IPS-20b (cell line): ENCODE data around the gene IFNLR1.

Experiments used
- H3K27ac ChIP-seq: one replicate; pipeline ENCODE4 v1.5.1; 2013; ENCODE audit warnings: low read length
- H3K27me3 ChIP-seq: 2 replicates; pipeline ENCODE4 v1.6.1; 2013; ENCODE audit warnings: mild to moderate bottlenecking, low read length, inconsistent platforms; ENCODE audit not compliant: insufficient read depth
- H3K36me3 ChIP-seq: 2 replicates; pipeline ENCODE4 v1.6.1; 2013; ENCODE audit warnings: low read depth, mild to moderate bottlenecking, inconsistent platforms, low read length, moderate library complexity; ENCODE audit not compliant: insufficient read depth
- H3K4me1 ChIP-seq: 2 replicates; pipeline ENCODE4 v1.6.1; 2013; ENCODE audit warnings: mild to moderate bottlenecking, control low read depth, inconsistent platforms, low read length, moderate library complexity; ENCODE audit not compliant: insufficient read depth
- H3K4me3 ChIP-seq: 2 replicates; pipeline ENCODE4 v1.5.1; 2013; ENCODE audit warnings: mild to moderate bottlenecking, low read length, inconsistent platforms
- H3K9ac ChIP-seq: 2 replicates; pipeline ENCODE4 v1.6.1; 2013; ENCODE audit warnings: low read depth, mild to moderate bottlenecking, inconsistent platforms, low read length, moderate library complexity
- H3K9me3 ChIP-seq: 2 replicates; pipeline ENCODE4 v1.6.1; 2013; ENCODE audit warnings: mild to moderate bottlenecking, low read depth, low read length, inconsistent platforms; ENCODE audit not compliant: insufficient read depth

The IFNLR1 gene

DNA sequence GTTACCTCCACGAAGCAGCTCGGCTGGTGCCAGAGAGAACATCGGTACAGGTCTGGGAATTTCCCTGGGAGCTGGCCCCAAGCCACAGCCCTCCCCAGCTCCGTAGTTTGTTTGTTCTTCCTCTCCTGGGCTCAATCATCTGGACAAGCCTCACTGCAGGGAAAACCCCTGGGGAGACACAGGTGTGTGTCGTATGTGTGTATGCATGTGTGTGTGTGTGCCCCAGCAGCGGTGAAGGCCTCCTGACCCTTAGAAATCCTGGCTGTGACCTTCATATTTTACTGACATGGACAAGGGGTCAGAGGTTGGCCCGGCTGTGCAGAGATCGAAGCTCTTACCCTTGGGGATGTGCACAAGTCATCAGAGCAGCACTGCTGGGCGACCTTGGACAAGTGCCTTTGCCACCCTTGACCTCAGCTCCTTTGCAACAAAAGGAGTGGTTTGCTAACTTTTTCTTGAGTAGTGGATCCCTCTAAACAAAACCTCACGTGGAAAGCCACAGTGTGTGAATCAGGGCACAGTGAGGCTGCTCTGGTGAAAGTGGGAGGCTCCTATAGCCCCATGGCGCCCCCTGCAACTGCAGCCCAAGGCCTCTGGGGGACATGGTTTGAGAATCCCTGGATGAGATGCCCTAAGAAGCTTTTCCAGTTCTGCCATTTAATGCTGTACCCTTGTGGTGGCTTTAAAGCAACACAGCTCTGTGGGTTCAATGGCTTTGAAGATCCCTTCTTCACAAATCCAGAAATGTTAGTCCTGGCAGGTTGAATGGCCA, 31.9 kb downstream of the IFNLR1 start:
- Histone ChIP-seq H3K27ac (no peak overlapping the region), H3K9me3 (no peaks in the 10 kb centered on the region), H3K4me1 (peaks cover 18% of the 10 kb centered on the region; the same call in 1 of the 2 replicates), H3K9ac (no peak overlapping the region), H3K36me3 (peaks cover 27% of the 10 kb centered on the region), H3K4me3 (no peak overlapping the region), H3K27me3 (no peaks in the 10 kb centered on the region)

DNA sequence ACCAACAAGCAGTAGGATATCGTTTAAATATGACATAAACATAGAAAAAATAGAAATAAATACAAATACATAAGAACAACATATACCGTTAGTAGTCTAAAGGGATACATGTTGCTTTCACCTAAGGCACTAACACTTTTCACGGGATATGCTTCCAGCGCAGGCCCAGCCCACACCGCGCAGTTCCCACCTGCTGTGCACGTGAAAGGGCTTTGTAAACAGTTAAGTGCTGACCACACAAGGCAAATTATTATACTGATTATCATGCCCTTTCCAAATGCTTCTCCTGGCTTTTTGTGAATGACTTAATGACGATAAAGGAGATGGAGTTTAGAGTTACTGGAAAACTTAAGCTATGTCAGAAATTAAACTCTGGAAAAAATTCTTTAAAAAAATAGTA, 32.9 kb downstream of the IFNLR1 start:
- Histone ChIP-seq H3K9me3 (no peaks in the 10 kb centered on the region), H3K27ac (no peak overlapping the region), H3K4me1 (peaks cover 20% of the 10 kb centered on the region; the same call in 1 of the 2 replicates), H3K4me3 (no peak overlapping the region), H3K36me3 (peaks cover 23% of the 10 kb centered on the region), H3K27me3 (no peaks in the 10 kb centered on the region), H3K9ac (no peak overlapping the region)

DNA sequence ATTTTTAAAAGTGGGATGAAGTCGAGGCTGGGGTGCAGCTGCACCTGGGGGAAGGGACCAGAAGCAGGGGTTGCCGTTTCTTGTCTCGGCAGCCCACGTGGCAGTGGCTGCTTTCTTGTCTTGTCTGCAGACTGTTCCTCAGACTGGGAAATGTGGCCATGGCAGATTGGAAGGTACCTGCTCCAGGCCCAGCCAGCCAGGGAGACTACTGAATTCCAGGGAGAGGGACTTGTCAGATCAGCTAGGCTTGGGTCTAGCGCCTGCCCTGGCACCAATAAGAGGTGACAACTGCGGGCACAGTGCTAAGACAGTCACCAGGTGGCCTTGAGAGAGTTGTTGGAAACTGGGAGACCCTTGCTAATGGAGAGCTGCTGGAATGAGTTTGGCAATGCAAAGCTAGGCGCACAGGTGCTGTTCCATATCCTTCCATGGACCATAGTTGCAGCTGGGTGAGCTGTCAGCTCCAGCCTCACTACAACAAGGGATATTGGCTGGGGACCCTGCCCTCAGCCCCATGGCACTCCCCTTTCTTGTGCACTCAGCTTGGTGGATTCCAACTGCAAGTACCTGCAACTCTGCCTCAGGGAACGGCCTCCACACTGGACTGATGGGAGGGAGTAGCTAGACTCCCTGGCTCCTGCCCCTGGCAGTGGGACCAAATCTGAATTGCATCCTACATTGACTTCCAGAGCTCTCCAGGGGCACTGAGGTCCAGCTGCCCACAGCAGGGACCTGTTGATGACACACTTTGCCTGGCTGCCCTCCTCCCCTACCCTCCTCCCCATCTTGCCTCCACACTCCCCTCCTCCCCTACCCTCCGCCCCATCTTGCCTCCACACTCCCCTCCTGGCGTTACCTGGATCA, 34.2 kb downstream of the IFNLR1 start:
- H3K4me1 ChIP-seq = peaks cover 20% of the 10 kb centered on the region; the same call in 1 of the 2 replicates
- H3K9ac ChIP-seq = peak overlapping the region; percentile 91; the same call in 1 of the 2 replicates
- peaks cover 19% of the 10 kb centered on the region for H3K36me3 ChIP-seq
- peak overlapping the region; percentile 37 for H3K27ac ChIP-seq
- no peaks in the 10 kb centered on the region for H3K9me3 ChIP-seq
- no peaks in the 10 kb centered on the region for H3K27me3 ChIP-seq
- H3K4me3 ChIP-seq = no peak overlapping the region

DNA sequence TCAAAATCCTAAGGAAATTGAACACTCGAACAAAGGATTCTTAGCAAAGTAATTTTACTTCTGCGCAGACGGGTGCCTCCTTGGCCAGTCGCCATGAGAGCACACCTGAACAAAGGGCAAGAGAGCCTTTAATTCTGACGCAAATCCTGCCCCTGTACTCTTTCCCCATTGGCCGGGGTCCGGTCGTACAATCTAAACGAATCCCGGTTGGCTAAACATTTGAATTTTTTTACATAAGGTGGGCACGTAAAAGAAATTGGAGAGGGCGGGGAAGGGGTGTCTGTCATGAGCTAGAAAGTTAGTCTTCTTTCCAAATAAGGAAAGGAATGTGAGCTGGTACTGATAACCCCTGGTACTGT, 35.9 kb downstream of the IFNLR1 start:
- peak overlapping the region; percentile 94 for H3K9ac ChIP-seq
- H3K9me3 ChIP-seq = no peaks in the 10 kb centered on the region
- peaks cover 3% of the 10 kb centered on the region; the same call in 1 of the 2 replicates for H3K36me3 ChIP-seq
- peaks cover 20% of the 10 kb centered on the region; the same call in 1 of the 2 replicates for H3K4me1 ChIP-seq
- peak overlapping the region; percentile 100 for H3K27ac ChIP-seq
- no peaks in the 10 kb centered on the region for H3K27me3 ChIP-seq
- H3K4me3 ChIP-seq = peak overlapping the region; percentile 64

DNA sequence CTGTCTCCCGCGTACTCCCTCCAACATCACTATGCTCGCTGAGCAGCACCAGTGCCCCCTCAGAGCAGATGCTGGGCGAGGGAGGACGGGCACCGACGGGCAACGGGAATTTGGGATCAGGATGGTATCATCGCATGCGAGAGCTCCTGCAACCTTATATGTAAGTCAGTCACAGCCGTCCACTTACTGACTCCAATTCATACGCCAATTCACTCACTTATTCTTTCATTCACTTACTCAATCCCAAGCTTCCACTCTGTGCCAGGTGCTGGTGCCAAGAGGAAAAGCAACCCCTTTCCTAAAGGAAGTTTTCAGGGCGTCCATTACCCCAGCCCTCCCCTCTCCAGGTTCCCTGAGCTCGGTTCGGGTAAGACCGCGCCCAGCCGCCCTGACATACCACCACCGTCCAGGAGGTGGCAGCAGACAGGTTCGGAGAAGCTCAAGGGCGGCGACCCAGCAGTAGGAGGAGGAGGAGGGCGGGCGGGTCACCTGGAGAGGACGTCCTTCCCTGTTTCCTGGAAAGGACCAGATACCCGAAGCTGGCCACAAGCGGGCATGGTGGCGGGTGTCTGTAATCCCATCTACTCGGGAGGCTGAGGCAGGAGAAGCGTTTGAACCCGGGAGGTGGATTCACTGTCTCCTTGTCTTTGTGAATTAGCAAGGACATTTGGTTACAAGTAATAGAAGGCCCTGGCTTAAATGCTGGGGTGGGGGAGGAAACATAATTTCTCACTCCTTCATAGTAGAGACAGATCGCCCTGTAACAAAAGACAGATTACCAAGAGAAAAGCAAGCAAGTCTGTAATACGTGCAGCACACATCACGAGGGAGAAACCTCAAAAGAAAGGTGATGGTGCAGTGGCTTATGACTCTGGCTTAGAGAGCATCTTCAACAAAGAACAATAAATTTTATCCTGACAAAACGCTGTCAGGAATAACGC, 36.6 kb downstream of the IFNLR1 start:
- Histone ChIP-seq H3K9me3 (no peaks in the 10 kb centered on the region), H3K27ac (peak overlapping the region; percentile 100), H3K4me1 (peaks cover 20% of the 10 kb centered on the region; the same call in 1 of the 2 replicates), H3K27me3 (no peaks in the 10 kb centered on the region), H3K36me3 (no peaks in the 10 kb centered on the region), H3K9ac (peak overlapping the region; percentile 94), H3K4me3 (peak overlapping the region; percentile 64)

DNA sequence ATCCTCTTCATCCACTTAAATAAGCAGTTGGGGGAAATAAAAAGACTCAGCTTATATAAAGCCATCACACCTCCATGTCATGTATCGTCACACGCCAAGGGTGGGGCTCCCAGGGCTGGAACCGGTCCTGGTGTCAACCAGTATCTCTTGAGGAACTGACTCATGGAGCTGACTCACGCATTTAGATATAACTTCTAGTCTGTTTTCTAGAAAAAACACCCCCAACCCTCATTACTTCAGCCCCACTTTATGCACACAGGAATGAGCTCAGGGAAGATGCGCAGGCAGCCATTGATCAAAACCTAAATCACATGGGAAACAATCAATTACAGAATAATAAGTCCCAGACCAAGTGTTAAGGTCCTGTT, 37.2 kb downstream of the IFNLR1 start:
- peaks cover 20% of the 10 kb centered on the region; the same call in 1 of the 2 replicates for H3K4me1 ChIP-seq
- H3K9me3 ChIP-seq = no peaks in the 10 kb centered on the region
- no peaks in the 10 kb centered on the region for H3K27me3 ChIP-seq
- no peaks in the 10 kb centered on the region for H3K36me3 ChIP-seq
- H3K27ac ChIP-seq = peak overlapping the region; percentile 100
- peak overlapping the region; percentile 64; the same call in 1 of the 2 replicates for H3K4me3 ChIP-seq
- peak overlapping the region; percentile 94; the same call in 1 of the 2 replicates for H3K9ac ChIP-seq

DNA sequence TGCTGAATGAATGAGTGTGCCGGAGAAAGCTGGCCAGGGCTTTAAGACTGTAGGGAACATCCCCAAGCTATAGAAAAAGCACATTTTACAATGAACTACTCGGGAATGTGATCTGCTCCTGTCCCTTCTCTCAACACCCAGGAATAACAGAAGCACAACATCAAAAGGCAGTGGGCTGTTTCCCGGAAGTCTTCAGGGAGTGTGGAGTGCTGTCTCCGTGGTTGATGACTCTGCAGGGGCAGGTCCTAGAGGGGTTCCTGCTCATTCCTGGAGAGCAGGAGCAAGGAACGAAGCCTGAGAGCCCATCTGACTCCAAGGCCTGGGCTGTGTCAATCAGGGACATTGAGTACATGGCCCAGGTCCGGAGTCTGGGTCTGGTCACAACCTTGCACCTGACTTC, 39.3 kb downstream of the IFNLR1 start:
- H3K4me1 ChIP-seq = peaks cover 15% of the 10 kb centered on the region; the same call in 1 of the 2 replicates
- no peak overlapping the region for H3K9ac ChIP-seq
- H3K9me3 ChIP-seq = no peaks in the 10 kb centered on the region
- H3K27me3 ChIP-seq = no peaks in the 10 kb centered on the region
- H3K27ac ChIP-seq = no peak overlapping the region
- H3K4me3 ChIP-seq = no peak overlapping the region
- H3K36me3 ChIP-seq = no peaks in the 10 kb centered on the region

DNA sequence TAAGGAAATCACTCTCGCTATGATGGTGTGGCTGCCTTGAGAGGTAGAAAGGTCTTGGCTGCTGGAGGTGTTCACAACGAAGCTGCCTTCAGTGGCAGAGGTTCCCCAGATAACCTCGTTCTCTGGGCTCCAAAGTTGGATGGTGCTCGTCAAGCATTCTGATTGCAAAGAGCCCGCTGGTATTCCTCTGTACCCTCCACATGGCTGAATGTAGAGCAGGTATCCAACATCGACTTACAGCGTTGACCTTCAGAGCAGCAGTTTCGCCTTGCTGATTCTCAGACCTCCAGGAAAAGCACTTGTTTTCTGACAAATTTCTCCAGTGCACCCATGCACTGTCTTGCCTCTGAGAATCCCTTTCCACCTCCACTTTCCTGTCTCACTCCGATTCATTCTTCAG, 39.9 kb downstream of the IFNLR1 start:
- Histone ChIP-seq H3K4me1 (peaks cover 12% of the 10 kb centered on the region; the same call in 1 of the 2 replicates), H3K27ac (no peak overlapping the region), H3K9ac (no peak overlapping the region)

DNA sequence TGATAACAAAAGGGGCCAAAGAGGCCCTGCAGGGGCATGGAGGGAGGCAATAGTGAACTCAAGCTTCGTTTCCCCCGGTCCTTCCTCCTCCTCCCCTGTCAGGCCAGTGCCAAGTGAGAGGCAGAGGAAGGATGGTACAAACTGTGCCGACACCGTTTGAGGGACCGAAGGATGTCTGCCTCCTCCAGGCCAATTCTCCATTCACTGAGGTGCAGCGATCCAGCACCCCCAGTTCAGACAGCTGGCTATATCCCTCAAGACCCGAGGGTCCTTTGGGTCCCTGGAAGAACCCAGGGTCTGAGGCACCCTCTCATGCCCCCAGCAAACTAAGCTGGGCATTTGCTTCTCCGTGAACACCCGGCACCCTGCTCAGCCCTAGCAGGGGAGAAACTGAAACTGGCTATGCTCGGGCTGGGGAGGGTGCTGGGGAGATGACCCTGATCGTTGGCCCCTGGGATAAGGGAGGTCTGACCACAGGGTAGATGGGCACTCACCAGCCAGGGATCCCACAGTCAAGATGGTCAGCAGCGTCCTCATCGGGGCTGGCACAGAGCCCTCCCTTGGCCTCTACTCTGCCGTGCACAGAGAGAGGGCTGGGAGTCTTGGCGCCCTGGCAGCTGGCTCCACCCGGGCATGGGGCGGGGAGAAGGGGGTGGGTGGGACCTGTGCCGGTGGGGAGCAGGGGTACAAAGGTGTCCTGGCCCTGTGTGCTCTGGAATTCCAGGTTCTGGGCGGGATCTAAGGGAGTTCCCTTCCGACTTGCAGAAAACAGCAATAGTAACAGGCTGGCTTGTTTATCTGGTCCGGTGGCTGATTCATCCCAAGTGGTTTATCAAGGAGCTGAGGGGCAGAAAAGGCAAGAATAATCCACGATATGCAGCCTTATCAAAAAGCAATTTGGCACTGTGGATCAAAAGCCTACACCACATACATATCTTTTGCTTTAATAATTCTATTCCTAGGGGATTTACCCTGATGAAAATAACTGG, 44.2 kb downstream of the IFNLR1 start, which contains the start of gene IL22RA1:
Gene IL22RA1 (minus strand): TSS at position 595 of the 989 bp plus-strand sequence. CDS start 58 bp downstream, at position 537.
- no peaks in the 10 kb centered on the region for H3K27me3 ChIP-seq
- no peaks in the 10 kb centered on the region for H3K4me1 ChIP-seq
- no peak within 1 kb of the TSS for H3K4me3 ChIP-seq
- H3K9ac ChIP-seq = no peak within 1 kb of the TSS
- no peak within 1 kb of the TSS for H3K27ac ChIP-seq
- H3K9me3 ChIP-seq = no peaks in the 10 kb centered on the region
- H3K36me3 ChIP-seq = no peaks in the 10 kb centered on the region

More for the DNA sequence above, 39.9 kb downstream of the IFNLR1 start:
- H3K36me3 ChIP-seq = no peaks in the 10 kb centered on the region
- H3K4me3 ChIP-seq = no peak overlapping the region
- H3K27me3 ChIP-seq = no peaks in the 10 kb centered on the region
- H3K9me3 ChIP-seq = no peaks in the 10 kb centered on the region

DNA sequence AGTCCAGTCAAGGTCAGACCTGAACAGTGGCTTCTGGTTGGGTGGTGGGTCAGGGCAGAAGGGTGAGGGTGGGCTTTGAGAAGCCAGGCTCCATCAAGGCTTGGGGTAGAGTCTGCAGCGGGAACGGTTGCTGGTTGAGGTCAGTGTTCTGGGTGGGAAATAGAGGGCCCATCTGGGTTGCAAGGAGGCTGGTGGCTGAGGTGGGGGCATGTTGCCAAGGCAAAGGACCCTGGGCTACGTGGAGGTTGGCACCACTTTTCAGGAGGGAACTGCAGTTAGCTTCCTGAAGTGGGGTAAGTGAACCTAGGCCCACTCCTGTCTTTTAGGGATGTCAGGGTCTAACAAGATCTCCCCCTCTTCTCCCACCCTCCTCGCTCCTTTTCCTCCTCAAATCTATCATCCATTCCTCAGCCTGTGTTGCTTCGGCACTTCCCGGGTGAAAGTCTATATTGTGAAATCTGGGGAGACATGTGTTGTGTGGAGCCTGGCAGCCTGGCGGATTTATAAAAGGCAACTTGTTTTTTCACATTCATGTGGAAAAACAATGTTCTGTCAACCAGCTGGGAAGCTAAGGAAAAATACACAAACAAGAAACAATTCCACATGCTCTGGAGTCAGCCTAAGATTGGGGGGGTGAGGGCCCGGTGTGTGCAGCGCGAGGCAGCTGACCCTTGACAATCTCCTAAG, 45.6 kb downstream of the IFNLR1 start:
- H3K4me3 ChIP-seq = no peak overlapping the region
- H3K4me1 ChIP-seq = no peaks in the 10 kb centered on the region
- H3K27me3 ChIP-seq = no peaks in the 10 kb centered on the region
- no peak overlapping the region for H3K9ac ChIP-seq
- H3K36me3 ChIP-seq = no peaks in the 10 kb centered on the region
- H3K9me3 ChIP-seq = no peaks in the 10 kb centered on the region
- H3K27ac ChIP-seq = no peak overlapping the region
